ENCODE data around the gene IL17RC. TPM values are rescaled to one million over a fixed set of nuclear protein-coding genes. Genes with fewer than 3 reads are reported as not detected.

Gene IL17RC
- total and polyA plus RNA-seq, 2 of the 8 experiments (the other 6 are each of a cell fraction or from before 2014, with no cell fraction given): 11.8 to 13.0 TPM

GRCh38 chr3:9955067-9955502 is 38.2 kb downstream of the IL17RC start (continued):
- TF ChIP-seq CHD7 (IDR thresholded peaks at IDR 0.05; ENCODE audit: insufficient replicate concordance, low read length) (no peak), EGR1 (IDR thresholded peaks at IDR 0.05; ENCODE audit: borderline replicate concordance, low read depth, low read length) (no peak), ASH2L (IDR thresholded peaks at IDR 0.05; ENCODE audit: low read length) (no peak), MAFK (IDR thresholded peaks at IDR 0.05; ENCODE audit: low read depth, low read length) (no peak), CTCF (IDR thresholded peaks at IDR 0.05; ENCODE audit: control extremely low read depth in 1 of 3, insufficient read depth in 1 of 3, low read depth in 1 of 3, low read length in 3 of 3) (no peak), JUND (IDR thresholded peaks at IDR 0.05; ENCODE audit: low read length) (no peak), NANOG (IDR thresholded peaks at IDR 0.05; ENCODE audit: insufficient read depth, low read depth, low read length, poor library complexity, severe bottlenecking) (no peak), USF2 (IDR thresholded peaks at IDR 0.05; ENCODE audit: low read length) (no peak)
